Activated CD4-positive, alpha-beta T cell treated with anti-CD3 and anti-CD28 coated beads, Interleukin-2, amount 50 U/mL, for 16 hours (primary cell): ENCODE data around the gene KLHL36.

Source experiments
- DNase-seq: peaks from one replicate; pipeline ENCODE4 v3.0.0-alpha.2; 2020

Gene KLHL36

GRCh38 chr16:84699712-84700445, 51.6 kb downstream of the KLHL36 start, which contains the start of gene USP10:
Gene USP10, plus strand, starts transcription at chr16:84700000. Its CDS starts 91 bp downstream, at chr16:84700091.
- peak; percentile 84 for DNase-seq

DNA sequence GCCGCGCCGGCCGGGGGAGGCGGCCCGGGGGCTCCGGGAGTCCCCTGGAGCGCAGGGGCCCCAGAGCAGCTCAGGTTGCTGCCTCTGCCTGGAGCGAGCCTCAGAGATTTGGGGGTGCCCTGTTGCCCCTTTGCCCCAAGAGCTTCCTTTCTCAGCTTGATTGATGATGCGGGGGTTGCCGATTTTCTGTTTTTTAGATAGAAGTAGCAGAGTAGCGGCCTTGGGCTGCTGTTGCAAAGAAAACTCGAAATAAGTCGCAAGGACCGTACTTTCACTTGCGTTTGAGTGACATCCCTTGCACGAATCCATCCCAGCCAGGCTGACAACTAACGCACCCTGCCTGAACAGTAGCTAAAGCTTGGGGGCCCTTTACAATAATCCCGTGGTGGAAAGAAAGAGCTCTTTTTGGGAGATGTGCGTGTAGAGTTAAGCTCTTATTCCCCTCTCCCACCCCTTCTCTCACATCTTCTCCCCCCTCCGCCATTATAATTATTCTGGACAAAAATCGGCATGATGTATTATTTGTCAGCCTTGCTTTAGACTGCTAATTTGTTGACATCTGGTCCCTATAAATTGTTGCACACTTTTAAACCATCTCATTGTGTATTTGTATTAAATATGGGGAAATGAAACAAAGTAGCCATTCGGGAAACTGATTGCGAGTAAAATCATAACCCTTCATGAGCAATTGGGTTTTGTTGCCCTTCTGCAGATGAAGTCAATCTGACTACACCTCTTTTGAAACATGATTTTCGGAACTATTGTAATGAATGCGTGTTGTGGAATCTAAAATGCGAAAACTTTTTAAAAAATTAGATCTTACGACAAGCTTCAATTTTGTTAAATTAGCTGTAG, 52.4 kb downstream of the KLHL36 start:
- peak; percentile 48 for DNase-seq

DNA sequence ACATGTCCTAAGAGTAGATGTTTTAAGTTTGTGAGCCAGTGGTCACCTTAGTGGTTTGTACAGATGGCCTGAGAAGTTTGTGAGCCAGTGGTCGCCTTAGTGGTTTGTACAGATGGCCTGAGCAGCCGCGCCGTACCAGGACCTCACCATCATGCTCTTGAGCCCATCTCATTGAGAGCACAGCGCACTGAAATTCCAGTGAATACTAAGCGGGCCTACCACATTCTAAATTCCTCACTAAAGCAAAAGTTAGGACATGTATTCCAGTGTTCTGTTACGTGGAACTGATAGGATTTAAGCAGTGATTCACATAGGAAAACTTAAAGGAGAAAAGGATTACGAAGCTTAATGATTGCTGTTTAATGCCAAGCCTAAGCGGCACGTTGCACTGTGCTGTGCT, 55.4 kb downstream of the KLHL36 start:
- no peak for DNase-seq

DNA sequence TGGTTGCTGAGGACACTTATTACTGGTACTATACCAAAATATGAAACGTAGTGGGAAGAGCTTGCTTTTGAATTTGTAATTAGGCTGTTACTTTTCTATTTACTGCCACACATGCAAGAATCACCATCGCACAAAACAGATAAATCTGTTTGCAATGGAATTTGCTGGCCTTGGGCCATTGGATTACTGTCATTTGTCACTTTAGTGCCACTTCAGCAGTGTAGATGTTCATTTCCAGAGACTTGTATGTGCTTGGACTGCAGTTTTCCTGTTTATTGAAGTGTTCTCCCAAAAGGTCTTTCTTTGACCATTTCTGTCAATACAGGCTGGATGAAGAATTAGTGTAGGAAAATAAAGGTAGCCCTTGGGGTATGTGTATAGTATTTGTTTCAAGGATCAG, 55.9 kb downstream of the KLHL36 start:
- no peak for DNase-seq

GRCh38 chr16:84706856-84707255, 58.5 kb downstream of the KLHL36 start:
- no peak for DNase-seq

DNA sequence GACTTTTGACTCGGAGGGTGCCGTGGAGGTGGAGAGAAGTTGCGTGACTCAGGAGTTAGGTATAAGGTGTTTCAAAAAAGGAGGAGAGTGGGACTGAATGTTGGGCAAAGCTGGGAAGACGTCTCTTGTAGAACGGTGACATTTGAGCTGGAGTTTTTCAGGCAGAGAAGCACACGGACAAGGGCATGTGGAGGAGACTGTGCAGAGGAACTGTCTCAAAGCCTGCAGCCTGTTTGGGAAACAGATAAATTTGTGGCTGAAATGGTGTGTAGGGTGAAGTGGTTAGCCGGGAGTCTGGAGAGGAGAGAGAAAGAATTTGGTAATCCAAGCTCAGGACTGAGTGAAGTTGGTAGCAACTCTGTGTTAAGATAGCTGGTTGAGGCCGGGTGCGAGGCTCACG, 61.3 kb downstream of the KLHL36 start:
- DNase-seq = no peak

DNA sequence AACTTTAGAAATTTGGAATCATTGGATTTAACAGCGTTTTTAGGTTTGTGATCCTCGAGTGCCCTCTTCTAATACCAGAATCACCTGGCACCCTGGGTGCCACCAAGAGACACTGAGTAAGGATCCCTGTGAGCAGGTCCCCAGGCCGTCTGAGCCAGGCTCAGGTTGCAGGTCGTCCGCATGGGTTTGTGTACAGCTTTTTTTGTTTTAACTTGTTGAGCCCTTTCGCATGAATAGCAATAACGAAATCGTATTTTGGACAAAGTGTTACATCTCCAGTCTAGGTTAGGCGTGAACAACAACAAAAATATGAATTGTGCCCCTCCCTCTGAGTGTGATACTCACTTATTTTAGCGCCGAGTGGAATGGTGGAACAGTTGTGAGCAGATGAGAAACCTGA, 62.4 kb downstream of the KLHL36 start:
- DNase-seq = no peak
